HG03064 (cell line): ENCODE data around the gene FOXN1.
"Not testable (repeated sequence)": the region's sequence is repeated elsewhere in the genome, so short reads cannot be mapped to it uniquely, and the experiment has no call there.

ENCODE experiments used
- ATAC-seq: cut with Tn5 transposase; IDR thresholded peaks from one replicate; pipeline ENCODE4 v1.9.1; 2021; ENCODE audit warnings: low read depth; ENCODE audit not compliant: unreplicated experiment

Gene FOXN1

GRCh38 chr17:28570716-28571360 lies 64.7 kb downstream of the FOXN1 start:
- no peak for ATAC-seq

DNA sequence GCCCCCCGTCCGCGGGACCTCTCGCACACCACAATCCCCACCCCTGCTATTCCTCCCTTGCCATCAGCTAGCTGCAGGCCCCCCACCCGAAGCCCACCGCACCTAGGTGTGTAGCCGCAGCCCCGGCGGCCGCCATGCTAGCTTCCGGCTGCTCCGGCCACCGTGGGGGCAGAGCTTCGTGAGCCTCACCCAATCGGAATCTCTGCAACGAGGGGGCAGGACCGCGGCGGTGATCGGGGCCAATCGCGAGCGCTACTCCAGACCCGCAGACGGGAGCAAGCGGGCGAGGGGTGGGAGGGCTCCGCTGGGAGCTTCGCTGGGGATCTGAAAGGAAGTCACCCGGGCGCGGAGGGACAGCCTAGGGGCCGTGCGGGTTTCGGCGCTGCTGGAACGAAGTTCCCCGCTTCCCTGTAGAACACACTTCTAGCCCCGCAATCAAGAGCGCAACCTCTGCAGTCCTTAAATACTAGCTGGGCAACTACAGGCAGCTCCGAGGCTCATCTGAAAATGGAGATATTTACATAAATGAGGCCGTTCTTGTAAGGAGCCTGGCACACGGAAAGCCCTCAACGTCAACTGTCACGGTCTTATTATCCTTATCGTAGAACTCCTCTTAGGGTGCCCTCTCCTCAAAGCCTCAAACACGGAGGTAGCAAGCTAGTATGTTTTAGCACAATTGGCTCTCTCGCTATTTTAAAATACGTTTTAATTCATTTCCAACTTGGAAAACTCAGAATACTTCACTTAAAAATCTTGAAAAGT lies 65.4 kb downstream of the FOXN1 start, which contains the start of gene PIGS:
PIGS (minus strand) TSS at position 164 of the 762 bp plus-strand sequence; CDS start at position 136, 28 bp downstream.
- ATAC-seq, result peak; percentile 75

GRCh38 chr17:28572259-28573039 lies 66.3 kb downstream of the FOXN1 start:
- ATAC-seq, result no peak

- ATAC-seq, result no peak
Observed at GRCh38 chr17:28573040-28573380, 66.9 kb downstream of the FOXN1 start.

GRCh38 chr17:28573521-28573920 lies 67.4 kb downstream of the FOXN1 start:
- ATAC-seq, result no peak

DNA sequence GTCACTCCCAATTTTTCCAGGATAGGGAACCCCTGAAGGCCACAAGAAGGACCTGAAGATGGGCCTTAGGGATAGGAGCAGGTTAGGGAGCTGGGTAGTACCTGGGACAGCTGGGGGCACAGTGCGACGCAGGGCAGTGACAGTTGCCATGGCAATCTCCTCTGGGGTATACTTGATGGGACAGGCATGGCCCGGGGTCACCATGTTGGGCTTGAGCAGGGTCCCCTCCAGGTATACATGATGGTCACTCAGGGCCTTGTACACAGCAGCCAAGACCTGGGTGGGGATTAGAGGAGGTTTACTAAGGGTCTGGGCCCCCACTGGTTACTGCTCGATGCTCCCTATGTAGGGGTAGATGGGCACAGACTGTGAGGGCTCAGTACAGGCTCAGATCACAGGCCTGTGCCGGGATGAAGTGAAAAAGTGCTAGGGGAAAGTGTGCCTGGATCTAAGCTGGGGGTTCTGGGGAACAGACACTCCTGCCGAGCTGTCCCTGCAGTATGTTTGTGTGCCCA lies 67.9 kb downstream of the FOXN1 start:
- no peak for ATAC-seq

DNA sequence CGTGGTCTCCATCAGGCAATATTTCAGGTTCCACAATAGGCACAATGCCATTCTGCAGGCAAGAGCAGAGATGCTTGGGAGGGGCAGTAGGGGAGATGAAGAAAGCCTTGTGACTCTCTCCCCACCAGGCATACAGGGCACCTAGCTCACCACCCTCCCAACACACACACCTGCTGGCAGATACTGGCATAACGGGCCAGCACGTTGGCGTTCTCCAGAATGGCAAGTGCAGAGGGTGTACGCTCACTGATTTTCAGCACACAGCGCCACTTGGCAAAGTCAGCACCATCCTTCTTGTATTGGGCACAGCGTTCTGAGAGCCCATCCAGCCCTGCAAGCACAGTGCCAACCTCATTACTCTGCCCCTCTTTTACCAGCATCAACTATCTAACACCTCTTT lies 68.4 kb downstream of the FOXN1 start:
- no peak for ATAC-seq

DNA sequence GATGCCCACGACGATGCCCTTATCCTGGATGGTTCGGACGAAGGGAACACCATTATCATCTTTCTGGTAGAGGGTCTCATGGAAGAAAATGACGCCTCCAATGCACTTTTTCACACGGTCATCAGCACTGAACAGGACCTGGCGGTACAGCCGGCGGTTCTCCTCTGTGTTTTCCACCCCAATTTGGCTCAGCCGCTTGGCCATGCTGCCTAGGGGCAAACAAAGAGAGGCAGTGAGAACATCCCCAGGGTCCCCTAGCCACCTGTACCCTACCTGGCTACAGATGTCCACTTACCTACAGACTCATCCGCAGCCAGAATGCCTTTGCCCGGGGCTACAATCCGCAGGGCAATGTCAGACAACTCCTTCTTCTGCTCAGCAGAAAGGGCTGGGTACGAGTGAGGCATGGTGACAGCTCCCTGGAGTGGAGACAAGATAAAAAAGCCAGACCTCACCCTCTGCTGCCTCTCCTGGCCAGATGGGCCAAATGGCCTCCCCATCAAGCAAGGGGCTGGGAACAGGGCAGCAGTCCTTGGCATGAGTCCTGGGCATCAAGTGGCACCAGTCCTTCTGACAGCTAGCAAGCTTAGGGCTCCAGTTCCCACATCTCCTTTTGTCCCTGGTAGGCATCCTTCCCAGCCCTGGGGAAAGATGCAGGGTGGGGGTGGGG lies 69.1 kb downstream of the FOXN1 start:
- ATAC-seq, result no peak

GRCh38 chr17:28576016-28576415 lies 69.9 kb downstream of the FOXN1 start:
- not testable (repeated sequence) for ATAC-seq

- ATAC-seq, result peak; percentile 64
Observed at GRCh38 chr17:28576758-28577465, 70.8 kb downstream of the FOXN1 start, which contains the start of gene ALDOC. TSS of gene ALDOC (minus strand) at chr17:28576895. CDS start at chr17:28575532, 1,363 bp downstream.

DNA sequence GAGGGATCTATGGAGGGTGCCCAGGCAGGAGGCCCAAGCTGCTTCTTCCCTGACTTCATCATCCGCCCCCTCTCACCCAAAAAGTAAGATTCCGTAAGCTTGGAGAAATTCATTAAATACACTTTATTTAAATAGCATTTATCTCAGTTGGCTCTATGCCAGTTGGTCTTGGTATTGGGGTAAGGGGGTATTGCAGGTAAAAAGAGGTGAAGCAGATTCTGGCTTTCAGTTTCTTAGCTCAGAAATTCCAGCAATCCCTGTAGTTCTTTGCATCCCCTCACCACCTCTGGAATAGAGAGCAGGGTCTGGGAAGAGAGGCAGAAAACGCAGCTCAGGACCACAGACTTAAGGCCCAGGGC lies 71.3 kb downstream of the FOXN1 start:
- ATAC-seq, result no peak

DNA sequence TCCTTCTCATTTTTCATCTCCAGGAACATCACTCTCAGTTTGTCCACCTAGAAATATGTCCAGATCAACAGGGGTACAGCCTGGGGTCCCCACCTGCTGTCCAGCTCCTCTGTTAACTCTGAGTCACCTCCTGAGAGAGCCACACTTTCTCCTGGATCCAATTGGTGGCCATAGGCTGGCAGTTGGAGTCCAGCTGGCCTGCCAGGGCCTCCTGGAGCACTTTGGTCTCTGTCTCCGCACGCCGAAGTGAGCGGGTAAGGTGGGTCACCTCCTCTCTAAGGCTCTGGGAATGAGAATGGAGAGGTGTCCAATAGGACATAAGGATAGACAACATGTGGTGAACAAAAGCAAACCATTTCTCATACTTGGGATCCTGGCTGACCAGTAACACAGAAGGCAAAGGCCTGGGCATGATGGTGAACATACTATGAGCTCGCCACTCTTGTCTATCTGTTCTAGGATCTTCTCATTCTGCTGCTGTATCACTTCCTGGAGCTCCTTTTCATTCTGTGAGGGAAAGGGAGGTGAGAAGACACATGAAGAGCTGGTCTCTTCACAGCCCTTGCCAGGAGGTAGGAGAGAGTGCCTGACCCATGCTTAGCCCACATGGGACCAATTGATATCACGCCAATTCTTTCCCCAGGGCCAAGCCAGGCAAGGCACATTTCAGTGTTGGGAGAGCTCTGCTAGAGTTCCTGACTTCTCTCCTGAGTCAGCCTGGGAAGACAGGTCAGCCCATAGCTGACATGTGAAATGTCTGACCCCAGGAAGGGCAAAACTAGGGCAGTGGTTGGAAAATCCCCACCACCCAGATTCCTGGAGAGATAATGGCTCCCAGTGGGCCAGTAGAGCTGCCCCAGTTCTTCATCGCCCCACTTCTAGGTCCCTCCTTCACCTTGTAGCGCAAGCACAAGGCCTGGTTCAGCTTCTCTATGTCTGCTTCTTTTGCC lies 72.4 kb downstream of the FOXN1 start:
- ATAC-seq, result no peak

- ATAC-seq, result no peak
Observed at GRCh38 chr17:28579526-28579925, 73.4 kb downstream of the FOXN1 start.

DNA sequence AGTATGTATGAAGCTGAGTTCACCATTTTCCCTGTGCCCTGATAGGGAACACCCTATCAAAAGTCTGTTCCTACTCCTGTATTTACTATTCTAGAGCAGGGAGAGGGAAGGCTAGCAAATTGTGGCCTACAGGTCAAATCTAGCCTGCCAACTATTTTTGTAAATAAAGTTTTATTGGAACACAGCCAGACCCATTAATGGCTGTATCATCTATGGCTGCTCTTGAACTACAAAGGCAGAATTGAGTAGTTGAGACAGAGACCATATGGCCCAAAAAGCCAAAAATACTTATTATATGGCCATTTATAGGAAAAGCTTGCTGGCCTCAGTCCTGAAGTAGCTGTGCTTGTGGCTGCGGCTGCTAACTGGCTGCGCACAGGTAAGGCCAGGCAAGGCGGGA lies 74.8 kb downstream of the FOXN1 start:
- no peak for ATAC-seq

- ATAC-seq, result no peak
Observed at GRCh38 chr17:28582513-28582912, 76.4 kb downstream of the FOXN1 start.

GRCh38 chr17:28584434-28584833 lies 78.3 kb downstream of the FOXN1 start:
- ATAC-seq, result no peak

DNA sequence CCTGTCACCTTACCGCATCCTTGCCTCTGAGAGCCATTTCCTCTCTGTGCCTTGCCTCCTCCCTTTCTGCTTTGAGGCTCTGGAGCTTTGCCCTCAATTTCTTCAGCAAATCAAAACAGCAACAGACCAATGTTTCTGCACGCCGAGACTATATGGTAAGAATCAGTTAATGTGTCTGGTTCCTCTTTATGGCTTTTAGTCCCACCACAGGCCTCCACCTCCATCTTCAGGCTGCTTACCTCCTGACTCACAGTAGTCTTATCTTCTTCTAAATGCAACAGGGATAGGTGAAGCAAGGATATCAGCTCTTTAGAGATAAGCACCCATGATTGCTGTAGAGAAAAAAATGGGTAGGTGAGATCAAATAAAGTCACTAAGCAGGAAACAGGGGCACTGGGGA lies 79.7 kb downstream of the FOXN1 start:
- no peak for ATAC-seq
